ENCODE measurements around the gene TSHZ1.

TSHZ1 gene

GRCh38 chr18:75205514-75206132, 5.0 kb upstream of the TSHZ1 start:
- no peak overlapping the region for H3K27ac ChIP-seq
- TF ChIP-seq ZFX (IDR thresholded peaks at IDR 0.05) (no peak), CTCF (conservative IDR thresholded peaks at IDR 0.05) (no peak)

- TF ChIP-seq CTCF (conservative IDR thresholded peaks at IDR 0.05) (no peak), ZFX (IDR thresholded peaks at IDR 0.05) (no peak)
- no peak overlapping the region for H3K27ac ChIP-seq
These were observed 3.9 kb upstream of the TSHZ1 start for GRCh38 chr18:75206452-75207309.

GRCh38 chr18:75207310-75208154, 3.1 kb upstream of the TSHZ1 start:
- H3K27ac ChIP-seq, result peak overlapping the region; percentile 96
- no peak for TF ChIP-seq CTCF (conservative IDR thresholded peaks at IDR 0.05)
- TF ChIP-seq ZFX (IDR thresholded peaks at IDR 0.05), result no peak

GRCh38 chr18:75208155-75208835, 2.3 kb upstream of the TSHZ1 start:
- TF ChIP-seq ZFX (IDR thresholded peaks at IDR 0.05), result no peak
- TF ChIP-seq CTCF (conservative IDR thresholded peaks at IDR 0.05), result peak; percentile 10; the same call in 1 of the 2 replicates
- H3K27ac ChIP-seq, result peak overlapping the region; percentile 96

GRCh38 chr18:75208836-75209128, 1.8 kb upstream of the TSHZ1 start:
- no peak for TF ChIP-seq CTCF (conservative IDR thresholded peaks at IDR 0.05)
- 0 out of 2 replicates have a peak, but pooled peaks have one; percentile 30 for TF ChIP-seq ZFX (IDR thresholded peaks at IDR 0.05)

GRCh38 chr18:75209129-75209950, 1.3 kb upstream of the TSHZ1 start, which contains the start of gene PTGR3:
Gene PTGR3, minus strand, starts transcription at chr18:75209139. Its CDS starts 81 bp downstream, at chr18:75209058.
- H3K27ac ChIP-seq, result peak within 1 kb of the TSS; percentile 96
- TF ChIP-seq ZFX (IDR thresholded peaks at IDR 0.05) (peak; percentile 25; the same call in 1 of the 2 replicates), CTCF (conservative IDR thresholded peaks at IDR 0.05) (no peak)

More at GRCh38 chr18:75208836-75209128, 1.8 kb upstream of the TSHZ1 start:
- H3K27ac ChIP-seq, result peak overlapping the region; percentile 96
